Small intestine (tissue), 7 donors: ENCODE data around the gene GALNT10. TPM values are rescaled to one million over a fixed set of nuclear protein-coding genes. Genes with fewer than 3 reads are reported as not detected.
A peak's percentile ranks its signal among the peaks of the same experiment; 100 is the strongest.

Source experiments
- DNase-seq, 2 donors: peaks; one replicate each; pipeline versions ENCODE4 v3.0.0 to v3.0.0-alpha.2; 2013
- FAIRE-seq: peaks from 2 replicates; lab custom pipeline; 2012; peaks lifted over from hg19 to GRCh38; lab: Jason Lieb, UNC
- H3K27ac ChIP-seq, 3 donors: one replicate each; pipeline ENCODE4 v1.5.1; 2013; ENCODE audit warnings: low read length in 2 of 3, mild to moderate bottlenecking in 2 of 3, control low read depth in 1 of 3, inconsistent platforms in 1 of 3, low read depth in 1 of 3, moderate library complexity in 1 of 3
- H3K27me3 ChIP-seq, 3 donors: one replicate each; pipeline ENCODE4 v1.6.1; 2013; ENCODE audit warnings: low read length in 3 of 3, inconsistent platforms in 1 of 3; ENCODE audit not compliant: control insufficient read depth in 3 of 3, insufficient read depth in 3 of 3
- H3K36me3 ChIP-seq, 3 donors: one replicate each; pipeline ENCODE4 v1.6.1; 2013; ENCODE audit warnings: low read length in 3 of 3, inconsistent platforms in 1 of 3, low read depth in 1 of 3, mild to moderate bottlenecking in 1 of 3, moderate library complexity in 1 of 3; ENCODE audit not compliant: control insufficient read depth in 3 of 3, insufficient read depth in 2 of 3
- H3K4me1 ChIP-seq, 3 donors: one replicate each; pipeline ENCODE4 v1.6.1; 2013; ENCODE audit warnings: low read length in 2 of 3, inconsistent platforms in 1 of 3, low read depth in 1 of 3, mild to moderate bottlenecking in 1 of 3, moderate library complexity in 1 of 3; ENCODE audit not compliant: control insufficient read depth in 3 of 3, insufficient read depth in 2 of 3
- H3K4me3 ChIP-seq, 3 donors: one replicate each; pipeline ENCODE4 v1.5.1; 2013; ENCODE audit warnings: low read length in 3 of 3, control low read depth in 1 of 3, inconsistent platforms in 1 of 3, low read depth in 1 of 3, mild to moderate bottlenecking in 1 of 3, moderate library complexity in 1 of 3
- H3K9me3 ChIP-seq, 2 donors: one replicate each; pipeline ENCODE4 v1.6.1; 2013; ENCODE audit warnings: low read depth in 1 of 2, low read length in 1 of 2; ENCODE audit not compliant: control insufficient read depth in 2 of 2, insufficient read depth in 1 of 2
- WGBS, 3 donors: extraction: QIAGEN DNeasy Blood & Tissue Kit; methylation state at CpG; one replicate each; pipeline ENCODE4 v1.1.7; 2013; 5-methylcytosine and 5-hydroxymethylcytosine counted together
- polyA plus RNA-seq, 4 donors: library from polyadenylated mRNA; stranded (reverse) in 3 of 4; unstranded in 1 of 4; fragments of 200-250 nt in 3 of 4; fragments of 120-200 nt in 1 of 4; gene quantifications; one replicate each; pipeline versions ENCODE4 v1.2.1 to v1.2.3, GENCODE V29; 2013
- donor health status: healthy with polysubstance abuse.
- donor health status: control.
- donor health status: control.
- donor health status: Bipolar disorder and iron deficiency.
- donor health status: healthy.

GALNT10 gene
- polyA plus RNA-seq, 4 donors = 5.4 to 18.1 (median 8.7) TPM

GRCh38 chr5:154390746-154391359 is 200.3 kb downstream of the GALNT10 start:
- Histone ChIP-seq H3K27ac (no peak overlapping the region), H3K36me3 (peaks cover 0 to 12% (median 2%) of the 10 kb centered on the region in 3 donors), H3K9me3 (no peaks in the 10 kb centered on the region), H3K27me3 (no peaks in the 10 kb centered on the region), H3K4me3 (no peak overlapping the region), H3K4me1 (peaks cover 0 to 4% (median 0%) of the 10 kb centered on the region in 3 donors)
- 91 to 96% (median 92%) methylated on average over 7 of the region's 7 CpGs for WGBS, 3 donors
- DNase-seq (no peak), FAIRE-seq (no peak)

- no peaks in the 10 kb centered on the region for H3K9me3 ChIP-seq
- WGBS, 3 donors = 96 to 100% (median 99%) methylated on average over 2 of the region's 2 CpGs
- no peaks in the 10 kb centered on the region for H3K27me3 ChIP-seq
- DNase-seq (no peak), FAIRE-seq (no peak)
- no peak overlapping the region for H3K27ac ChIP-seq
- H3K4me1 ChIP-seq = peaks cover 0 to 1% (median 0%) of the 10 kb centered on the region in 3 donors
- H3K4me3 ChIP-seq = no peak overlapping the region
- H3K36me3 ChIP-seq = peaks cover 0 to 8% (median 2%) of the 10 kb centered on the region in 3 donors
Measured at GRCh38 chr5:154391788-154392187, 201.3 kb downstream of the GALNT10 start.

- no peaks in the 10 kb centered on the region for H3K27me3 ChIP-seq
- H3K4me1 ChIP-seq = no peaks in the 10 kb centered on the region
- H3K9me3 ChIP-seq = no peaks in the 10 kb centered on the region
- no peak for DNase-seq
- peaks cover 0 to 8% (median 2%) of the 10 kb centered on the region in 3 donors for H3K36me3 ChIP-seq
- no peak overlapping the region for H3K4me3 ChIP-seq
- FAIRE-seq = no peak
- WGBS, 3 donors = 85 to 91% (median 89%) methylated on average over 3 of the region's 3 CpGs
- H3K27ac ChIP-seq = no peak overlapping the region
Measured at GRCh38 chr5:154393850-154394249, 203.3 kb downstream of the GALNT10 start.

GRCh38 chr5:154394307-154394706 is 203.8 kb downstream of the GALNT10 start:
- Histone ChIP-seq H3K4me3 (no peak overlapping the region), H3K27ac (no peak overlapping the region), H3K9me3 (no peaks in the 10 kb centered on the region), H3K27me3 (no peaks in the 10 kb centered on the region), H3K36me3 (peaks cover 0 to 8% (median 2%) of the 10 kb centered on the region in 3 donors), H3K4me1 (no peaks in the 10 kb centered on the region)
- DNase-seq = peak in 1 of 2 donors; percentile 53
- no peak for FAIRE-seq
- WGBS, 3 donors = 13 to 59% (median 41%) methylated on average over 5 of the region's 5 CpGs

- FAIRE-seq = no peak
- Histone ChIP-seq H3K4me1 (no peaks in the 10 kb centered on the region), H3K27ac (no peak overlapping the region), H3K27me3 (no peaks in the 10 kb centered on the region), H3K9me3 (no peaks in the 10 kb centered on the region), H3K4me3 (no peak overlapping the region), H3K36me3 (peaks cover 0 to 8% (median under 1%) of the 10 kb centered on the region in 3 donors)
- peak in 1 of 2 donors; percentile 89 for DNase-seq
- WGBS, 3 donors = 30 to 55% (median 43%) methylated on average over 14 of the region's 14 CpGs
Measured at GRCh38 chr5:154395407-154396106, 205.0 kb downstream of the GALNT10 start.

- FAIRE-seq (no peak), DNase-seq (no peak)
- WGBS, 3 donors = 79 to 84% (median 80%) methylated on average over 3 of the region's 3 CpGs
- Histone ChIP-seq H3K36me3 (peaks cover 0 to 9% (median 0%) of the 10 kb centered on the region in 3 donors), H3K27me3 (no peaks in the 10 kb centered on the region), H3K4me1 (no peaks in the 10 kb centered on the region), H3K4me3 (no peak overlapping the region), H3K9me3 (no peaks in the 10 kb centered on the region), H3K27ac (no peak overlapping the region)
Measured at GRCh38 chr5:154396128-154396527, 205.6 kb downstream of the GALNT10 start.

- FAIRE-seq (no peak), DNase-seq (peak; percentile 30 to 81)
- H3K9me3 ChIP-seq = no peaks in the 10 kb centered on the region
- no peak overlapping the region for H3K27ac ChIP-seq
- H3K36me3 ChIP-seq = peaks cover 0 to 18% (median 0%) of the 10 kb centered on the region in 3 donors
- H3K27me3 ChIP-seq = no peaks in the 10 kb centered on the region
- 32 to 57% (median 47%) methylated on average over 10 of the region's 10 CpGs for WGBS, 3 donors
- H3K4me1 ChIP-seq = no peaks in the 10 kb centered on the region
- no peak overlapping the region for H3K4me3 ChIP-seq
Measured at GRCh38 chr5:154397652-154398406, 207.3 kb downstream of the GALNT10 start.

DNA sequence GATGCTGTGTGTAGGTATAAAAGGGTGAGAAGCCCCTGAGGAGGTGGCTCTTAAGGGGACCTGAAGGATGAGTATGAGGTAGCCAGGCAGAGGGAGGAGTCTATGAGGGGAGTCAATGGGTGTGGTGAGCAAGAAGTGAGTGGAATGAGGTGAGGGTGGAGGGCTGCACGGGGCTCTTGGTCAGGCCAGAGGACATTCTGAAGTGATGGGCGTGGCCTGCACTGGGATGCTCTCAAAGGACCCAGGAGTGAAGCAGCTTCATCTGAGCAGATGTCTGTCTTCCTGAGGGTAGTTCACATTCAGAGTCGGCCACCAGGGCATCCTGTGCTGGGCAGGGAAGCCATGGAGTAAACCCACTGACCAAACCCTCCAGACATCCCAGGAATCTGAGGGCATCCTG is 210.1 kb downstream of the GALNT10 start:
- DNase-seq = no peak
- Histone ChIP-seq H3K4me3 (no peak overlapping the region), H3K27ac (no peak overlapping the region), H3K4me1 (peaks cover 0 to 6% (median 0%) of the 10 kb centered on the region in 3 donors), H3K9me3 (no peaks in the 10 kb centered on the region), H3K27me3 (no peaks in the 10 kb centered on the region), H3K36me3 (peaks cover 0 to 20% (median 0%) of the 10 kb centered on the region in 3 donors)
- 67 to 85% (median 82%) methylated on average over 3 of the region's 3 CpGs for WGBS, 3 donors
- FAIRE-seq = no peak
